HepG2 (cell line): ENCODE results near the gene CLUH. TPM values are rescaled to one million over a fixed set of nuclear protein-coding genes. Genes with fewer than 3 reads are reported as not detected.
A peak's percentile ranks its signal among the peaks of the same experiment; 100 is the strongest.

Experiments
- HES4 ChIP-seq: sonication (generic); formaldehyde crosslinking; IDR thresholded peaks from 2 replicates; pipeline ENCODE4 v1.9.0; 2021; ENCODE audit warnings: mild to moderate bottlenecking, missing genetic modification reagents, borderline replicate concordance
- HNRNPUL1 ChIP-seq: fragments of 200-400 bp; formaldehyde crosslinking; IDR thresholded peaks from 2 replicates; pipeline ENCODE4 v1.6.1; 2017; ENCODE audit warnings: low read depth, mild to moderate bottlenecking, low read length, moderate library complexity
- IKZF1 ChIP-seq: fragments of 450-650 bp; IDR thresholded peaks from 2 replicates; pipeline ENCODE4 v1.7.1; 2016
- IRF9 ChIP-seq: sonication (generic); formaldehyde crosslinking; IDR thresholded peaks from 2 replicates; pipeline ENCODE4 v1.8.0; 2022; ENCODE audit warnings: missing genetic modification reagents, mild to moderate bottlenecking, borderline replicate concordance
- MTA1 ChIP-seq: sonication (generic); formaldehyde crosslinking; IDR thresholded peaks from 2 replicates; pipeline ENCODE4 v1.4.0; 2020; ENCODE audit warnings: missing genetic modification reagents, mild to moderate bottlenecking, borderline replicate concordance
- NBN ChIP-seq: fragments of 450-650 bp; conservative IDR thresholded peaks from 2 replicates; pipeline ENCODE4 v1.6.1; 2017
- NCOA2 ChIP-seq: sonication (generic); formaldehyde crosslinking; IDR thresholded peaks from 2 replicates; pipeline ENCODE4 v1.8.0; 2022; ENCODE audit warnings: inconsistent platforms
- NFAT5 ChIP-seq: sonication (generic); formaldehyde crosslinking; IDR thresholded peaks from 2 replicates; pipeline ENCODE4 v1.4.0; 2020; ENCODE audit warnings: missing genetic modification reagents
- POLR2AphosphoS5 ChIP-seq: IDR thresholded peaks from 2 replicates; pipeline ENCODE4 v1.6.1; 2012; ENCODE audit warnings: low read depth, low read length
- REL ChIP-seq: sonication (generic); formaldehyde crosslinking; conservative IDR thresholded peaks from 2 replicates; pipeline ENCODE4 v1.8.0; 2022; ENCODE audit warnings: mild to moderate bottlenecking, missing genetic modification reagents, moderate library complexity
- REST ChIP-seq, 2 experiments: IDR thresholded peaks; 2 replicates each; pipeline ENCODE4 v1.6.1; 2011 to 2012; ENCODE audit warnings: low read length in 2 of 2, borderline replicate concordance in 1 of 2, low read depth in 1 of 2, mild to moderate bottlenecking in 1 of 2, moderate library complexity in 1 of 2
- RNF2 ChIP-seq: fragments of 450-650 bp; conservative IDR thresholded peaks from 2 replicates; pipeline ENCODE4 v1.6.1; 2016; ENCODE audit warnings: low read depth
- SMAD3 ChIP-seq: sonication (generic); formaldehyde crosslinking; IDR thresholded peaks from 2 replicates; pipeline ENCODE4 v1.4.0; 2020; ENCODE audit warnings: missing genetic modification reagents
- TEF ChIP-seq: sonication (generic); formaldehyde crosslinking; IDR thresholded peaks from 2 replicates; pipeline ENCODE4 v1.5.0; 2020; ENCODE audit warnings: missing genetic modification reagents
- TRIM24 ChIP-seq: sonication (generic); formaldehyde crosslinking; IDR thresholded peaks from 2 replicates; pipeline ENCODE4 v1.8.0; 2022; ENCODE audit warnings: mild to moderate bottlenecking, missing genetic modification reagents
- TSC22D2 ChIP-seq: sonication (generic); formaldehyde crosslinking; IDR thresholded peaks from 2 replicates; pipeline ENCODE4 v1.5.1; 2020; ENCODE audit warnings: missing genetic modification reagents, mild to moderate bottlenecking, borderline replicate concordance
- ZNF225 ChIP-seq: sonication (generic); formaldehyde crosslinking; IDR thresholded peaks from 2 replicates; pipeline ENCODE4 v1.4.0; 2020; ENCODE audit warnings: mild to moderate bottlenecking, missing genetic modification reagents
- ZNF234 ChIP-seq: sonication (generic); formaldehyde crosslinking; conservative IDR thresholded peaks from 2 replicates; pipeline ENCODE4 v1.5.1; 2020; ENCODE audit warnings: mild to moderate bottlenecking, missing genetic modification reagents
- ZNF264 ChIP-seq: sonication (generic); formaldehyde crosslinking; IDR thresholded peaks from 2 replicates; pipeline ENCODE4 v1.4.0; 2020; ENCODE audit warnings: missing genetic modification reagents
- ZNF746 ChIP-seq: sonication (generic); formaldehyde crosslinking; IDR thresholded peaks from 2 replicates; pipeline ENCODE4 v1.8.0; 2022; ENCODE audit warnings: mild to moderate bottlenecking, missing genetic modification reagents
- polyA plus RNA-seq, 8 experiments: library from polyadenylated mRNA; depleted of rRNA in 3 of 8; stranded (reverse) in 7 of 8; unstranded in 1 of 8; fragments of >200 nt; fragmentation: Illumina TruSeq in 4 of 8; extraction: Trizol in 4 of 8; gene quantifications; 2 replicates each; pipeline versions ENCODE4 v1.2.1 to v1.2.3, GENCODE V29; 2011 to 2016; ENCODE audit warnings: low read depth in 4 of 8, missing spikeins in 1 of 8, mixed read lengths in 1 of 8; ENCODE audit not compliant: insufficient read depth in 1 of 8
- total RNA-seq, 5 experiments: library from RNA; depleted of rRNA; stranded (reverse); fragments of >200 nt; fragmentation: Illumina TruSeq; extraction: Trizol; gene quantifications; 2 replicates each; pipeline ENCODE4 v1.2.3, GENCODE V29; 2016; ENCODE audit warnings: low read depth in 1 of 5

Gene CLUH
- total and polyA plus RNA-seq, 2 of the 13 experiments (the other 11 are each of a cell fraction or from before 2014, with no cell fraction given) = 30.9 to 60.5 TPM

GRCh38 chr17:2710803-2711607, 559 bp downstream of the CLUH start (continued):
- TF ChIP-seq IRF9 (CRISPR knock-in tag) = no peak
- TF ChIP-seq REST (IDR thresholded peaks at IDR 0.05; ENCODE audit: borderline replicate concordance in 1 of 2, low read depth in 1 of 2, low read length in 2 of 2) = 0 out of 4 replicates have a peak, but pooled peaks of 1 of the 2 experiments have one; percentile 21
- TF ChIP-seq REL = peak; percentile 46
- TF ChIP-seq TSC22D2 (CRISPR knock-in tag) = no peak
- TF ChIP-seq NCOA2 = no peak
- peak; percentile 61 for TF ChIP-seq POLR2AphosphoS5
- TF ChIP-seq HES4 = no peak
- no peak for TF ChIP-seq MTA1 (CRISPR knock-in tag)
- no peak for TF ChIP-seq ZNF746 (CRISPR knock-in tag)
- TF ChIP-seq ZNF234 = 0 out of 2 replicates have a peak, but pooled peaks have one; percentile 68
- no peak for TF ChIP-seq IKZF1
- TF ChIP-seq TEF = no peak
- no peak for TF ChIP-seq ZNF264 (CRISPR knock-in tag)
- no peak for TF ChIP-seq NBN
- TF ChIP-seq ZNF225 (CRISPR knock-in tag) = no peak
- no peak for TF ChIP-seq SMAD3
- TF ChIP-seq TRIM24 (CRISPR knock-in tag) = no peak
- TF ChIP-seq NFAT5 (CRISPR knock-in tag) = no peak; the same call in 1 of the 2 replicates
- no peak for TF ChIP-seq HNRNPUL1
- peak; percentile 83 for TF ChIP-seq RNF2
